ENCODE results near the gene ZNF536.

DNA sequence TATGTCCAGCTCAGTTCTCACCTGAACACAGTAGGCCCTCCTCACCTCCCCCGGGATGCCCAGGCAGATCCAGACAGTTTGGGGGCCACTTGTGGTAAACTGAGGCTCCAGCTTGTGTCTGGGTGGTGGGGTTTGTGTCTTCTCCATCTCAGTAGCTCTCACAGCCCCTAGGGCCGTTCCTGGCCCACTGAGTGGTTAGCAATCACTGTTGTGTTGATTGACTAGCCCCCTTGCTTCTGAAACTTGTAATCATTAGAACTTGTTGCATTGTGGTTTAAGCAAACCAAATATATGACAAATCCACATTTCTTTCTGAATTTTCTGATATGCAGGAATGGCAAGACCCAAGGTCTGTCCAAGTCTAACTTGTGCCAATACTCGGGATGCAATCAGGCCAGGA is 13.9 kb upstream of the ZNF536 start:
- TF ChIP-seq, protein P1, sequence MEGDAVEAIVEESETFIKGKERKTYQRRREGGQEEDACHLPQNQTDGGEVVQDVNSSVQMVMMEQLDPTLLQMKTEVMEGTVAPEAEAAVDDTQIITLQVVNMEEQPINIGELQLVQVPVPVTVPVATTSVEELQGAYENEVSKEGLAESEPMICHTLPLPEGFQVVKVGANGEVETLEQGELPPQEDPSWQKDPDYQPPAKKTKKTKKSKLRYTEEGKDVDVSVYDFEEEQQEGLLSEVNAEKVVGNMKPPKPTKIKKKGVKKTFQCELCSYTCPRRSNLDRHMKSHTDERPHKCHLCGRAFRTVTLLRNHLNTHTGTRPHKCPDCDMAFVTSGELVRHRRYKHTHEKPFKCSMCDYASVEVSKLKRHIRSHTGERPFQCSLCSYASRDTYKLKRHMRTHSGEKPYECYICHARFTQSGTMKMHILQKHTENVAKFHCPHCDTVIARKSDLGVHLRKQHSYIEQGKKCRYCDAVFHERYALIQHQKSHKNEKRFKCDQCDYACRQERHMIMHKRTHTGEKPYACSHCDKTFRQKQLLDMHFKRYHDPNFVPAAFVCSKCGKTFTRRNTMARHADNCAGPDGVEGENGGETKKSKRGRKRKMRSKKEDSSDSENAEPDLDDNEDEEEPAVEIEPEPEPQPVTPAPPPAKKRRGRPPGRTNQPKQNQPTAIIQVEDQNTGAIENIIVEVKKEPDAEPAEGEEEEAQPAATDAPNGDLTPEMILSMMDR (conservative IDR thresholded peaks at IDR 0.05; ENCODE audit: low read depth, low read length), result no peak
- TF ChIP-seq EZH2 (IDR thresholded peaks at IDR 0.05; ENCODE audit: borderline replicate concordance, low read depth, low read length, poor library complexity, severe bottlenecking), result no peak
